Endothelial cell (in vitro differentiated cells): Measurements from ENCODE around the gene PDK2. TPM values are rescaled to one million over a fixed set of nuclear protein-coding genes. Genes with fewer than 3 reads are reported as not detected.

Source experiments
- DNase-seq: peaks from one replicate; pipeline ENCODE4 v3.0.0; 2021; ENCODE audit warnings: low spot score
- H3K27ac Mint-ChIP-seq: one replicate; pipeline ENCODE4 v1.8.0; 2021; ENCODE audit warnings: mixed read lengths, inconsistent platforms; ENCODE audit not compliant: unreplicated experiment
- H3K27me3 Mint-ChIP-seq: one replicate; pipeline ENCODE4 v1.8.0; 2021; ENCODE audit warnings: mild to moderate bottlenecking, moderate library complexity, mixed read lengths, inconsistent platforms; ENCODE audit not compliant: unreplicated experiment
- H3K36me3 Mint-ChIP-seq: one replicate; pipeline ENCODE4 v1.8.0; 2021; ENCODE audit warnings: mild to moderate bottlenecking, low read depth, mixed read lengths, inconsistent platforms; ENCODE audit not compliant: unreplicated experiment
- H3K4me1 Mint-ChIP-seq: one replicate; pipeline ENCODE4 v1.8.0; 2021; ENCODE audit warnings: mild to moderate bottlenecking, mixed read lengths, inconsistent platforms; ENCODE audit not compliant: unreplicated experiment
- H3K4me3 Mint-ChIP-seq: one replicate; pipeline ENCODE4 v1.8.0; 2021; ENCODE audit warnings: mild to moderate bottlenecking, mixed read lengths, inconsistent platforms; ENCODE audit not compliant: unreplicated experiment
- H3K9me3 Mint-ChIP-seq: one replicate; pipeline ENCODE4 v1.8.0; 2021; ENCODE audit warnings: mixed read lengths, inconsistent platforms; ENCODE audit not compliant: unreplicated experiment
- CTCF ChIP-seq: fragments of 200-600 bp; sonication (generic); IDR thresholded peaks from one replicate; pipeline ENCODE4 v1.5.0; 2021; ENCODE audit warnings: antibody characterized with exemption; ENCODE audit not compliant: unreplicated experiment
- total RNA-seq: library from RNA; stranded (reverse); fragmentation: NEBNext Ultra II Directional; extraction: Animal tissue kit (Norgen Biotek cat#: 25700); gene quantifications from one replicate; pipeline ENCODE4 v1.2.1, GENCODE V29; 2021; ENCODE audit not compliant: unreplicated experiment

Gene PDK2
- total RNA-seq, 1 donor from 2014 or later: 37.1 TPM

DNA sequence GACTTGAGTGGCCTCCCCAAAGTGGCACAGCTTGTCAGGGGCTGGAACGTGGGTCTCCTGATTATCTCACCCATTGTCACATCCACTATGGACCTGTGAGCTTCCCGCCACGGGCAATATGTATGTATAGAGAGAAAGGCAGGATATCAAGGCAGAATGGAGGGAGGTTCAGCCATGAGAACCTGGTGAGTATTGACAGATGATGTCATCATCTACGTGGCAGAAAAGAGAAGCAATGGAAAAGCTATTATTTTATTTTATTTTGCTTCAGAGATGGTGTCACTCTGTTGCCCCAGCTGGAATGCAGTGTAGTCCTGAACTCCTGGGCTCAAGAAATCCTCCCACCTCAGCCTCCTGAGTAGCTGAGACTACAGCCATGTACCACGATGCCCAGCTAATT, 13.4 kb upstream of the PDK2 start:
- Mint-ChIP-seq H3K4me3 (no peak overlapping the region), H3K9me3 (no peaks in the 10 kb centered on the region), H3K4me1 (no peaks in the 10 kb centered on the region), H3K27me3 (peaks cover 12% of the 10 kb centered on the region), H3K27ac (no peak overlapping the region), H3K36me3 (no peaks in the 10 kb centered on the region)
- no peak for DNase-seq
- TF ChIP-seq CTCF: no peak

- peak; percentile 86 for DNase-seq
- TF ChIP-seq CTCF: peak; percentile 95
- Mint-ChIP-seq H3K4me3 (no peak overlapping the region), H3K9me3 (no peaks in the 10 kb centered on the region), H3K27ac (no peak overlapping the region), H3K4me1 (no peaks in the 10 kb centered on the region), H3K36me3 (no peaks in the 10 kb centered on the region), H3K27me3 (peaks cover 3% of the 10 kb centered on the region)
Observed at GRCh38 chr17:50087246-50087911, 7.8 kb upstream of the PDK2 start.

- DNase-seq: no peak
- Mint-ChIP-seq H3K36me3 (no peaks in the 10 kb centered on the region), H3K4me3 (no peak overlapping the region), H3K27me3 (peaks cover 3% of the 10 kb centered on the region), H3K9me3 (no peaks in the 10 kb centered on the region), H3K4me1 (no peaks in the 10 kb centered on the region), H3K27ac (no peak overlapping the region)
- TF ChIP-seq CTCF: no peak
Observed at GRCh38 chr17:50087912-50088405, 7.2 kb upstream of the PDK2 start.

GRCh38 chr17:50088952-50089825, 6.0 kb upstream of the PDK2 start:
- TF ChIP-seq CTCF: no peak
- Mint-ChIP-seq H3K4me3 (no peak overlapping the region), H3K27me3 (peaks cover 1% of the 10 kb centered on the region), H3K27ac (no peak overlapping the region), H3K36me3 (no peaks in the 10 kb centered on the region), H3K4me1 (no peaks in the 10 kb centered on the region), H3K9me3 (no peaks in the 10 kb centered on the region)
- no peak for DNase-seq

DNA sequence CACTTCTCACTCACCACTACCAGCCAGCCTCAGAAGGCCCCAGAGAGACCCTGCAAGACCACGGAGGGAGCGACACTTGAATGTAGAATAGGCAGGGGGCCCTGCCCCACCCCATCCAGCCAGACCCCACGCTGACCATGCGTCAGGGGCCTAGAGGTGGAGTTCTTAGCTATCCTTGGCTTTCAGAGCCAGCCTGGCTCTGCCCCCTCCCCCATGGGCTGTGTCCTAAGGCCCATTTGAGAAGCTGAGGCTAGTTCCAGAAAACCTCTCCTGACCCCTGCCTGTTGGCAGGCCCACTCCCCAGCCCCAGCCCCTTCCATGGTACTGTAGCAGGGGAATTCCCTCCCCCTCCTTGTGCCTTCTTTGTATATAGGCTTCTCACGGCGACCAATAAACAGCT, 5.1 kb upstream of the PDK2 start:
- Mint-ChIP-seq H3K27me3 (peaks cover 9% of the 10 kb centered on the region), H3K9me3 (no peaks in the 10 kb centered on the region), H3K27ac (no peak overlapping the region), H3K36me3 (no peaks in the 10 kb centered on the region), H3K4me3 (no peak overlapping the region), H3K4me1 (peaks cover 7% of the 10 kb centered on the region)
- DNase-seq: no peak
- no peak for TF ChIP-seq CTCF
